ENCODE results near the gene ABHD14A. TPM values are rescaled to one million over a fixed set of nuclear protein-coding genes. Genes with fewer than 3 reads are reported as not detected.

The ABHD14A gene
- total and polyA plus RNA-seq, 2 of the 4 experiments (the other 2 are of a cell fraction), result 3.4 to 10.0 TPM

- TF ChIP-seq MAFK (IDR thresholded peaks at IDR 0.05; ENCODE audit: low read depth, low read length) (no peak), CHD1 (IDR thresholded peaks at IDR 0.05; ENCODE audit: low read depth, low read length) (no peak), RAD21 (IDR thresholded peaks at IDR 0.05; ENCODE audit: low read length) (no peak), POLR2A (IDR thresholded peaks at IDR 0.05; ENCODE audit: low read depth, low read length) (no peak)
Observed at GRCh38 chr3:51942603-51943450, 32.0 kb upstream of the ABHD14A start (continued).
